AG04450 (cell line): ENCODE results near the gene IGFBP3. TPM values are rescaled to one million over a fixed set of nuclear protein-coding genes. Genes with fewer than 3 reads are reported as not detected.
"Not testable (repeated sequence)": the region's sequence is repeated elsewhere in the genome, so short reads cannot be mapped to it uniquely, and the experiment has no call there.

Experiments
- CTCF ChIA-PET: fragments of 300-600, 350-600 bp; formaldehyde crosslinking; extraction: SDS; loops from one replicate; lab custom pipeline; 2022; ENCODE audit warnings: antibody characterized with exemption, inconsistent platforms; lab: Charles Lee
- POLR2A ChIA-PET: fragments of 350-600 bp; formaldehyde crosslinking; extraction: SDS; loops from one replicate; lab custom pipeline; 2021; ENCODE audit warnings: antibody characterized with exemption, inconsistent platforms; lab: Yijun Ruan, JAX
- DNase-seq: peaks from one replicate; pipeline ENCODE4 v3.0.0-alpha.2; 2011; ENCODE audit warnings: low read depth, low spot score
- H3K27ac ChIP-seq: one replicate; pipeline ENCODE4 v1.5.1; 2012; ENCODE audit warnings: low read depth, low read length, control low read depth
- H3K27me3 ChIP-seq: one replicate; pipeline ENCODE4 v1.6.0; 2012; ENCODE audit warnings: low read length; ENCODE audit not compliant: control insufficient read depth, insufficient read depth
- H3K4me3 ChIP-seq: 2 replicates; pipeline ENCODE4 v1.5.1; 2011; ENCODE audit warnings: mild to moderate bottlenecking, low read depth, low read length, control low read depth
- H3K9me3 ChIP-seq: 2 replicates; pipeline ENCODE4 v1.5.1; 2012; ENCODE audit warnings: low read length; ENCODE audit not compliant: control insufficient read depth, insufficient read depth
- polyA plus RNA-seq: library from polyadenylated mRNA; depleted of rRNA; stranded (reverse); fragments of >200 nt; gene quantifications from 2 replicates; pipeline ENCODE4 v1.2.3, GENCODE V29; 2011
- TF ChIP-seq, protein P1 (sequence below): IDR thresholded peaks from 2 replicates; pipeline ENCODE4 v1.5.1; 2011; ENCODE audit warnings: low read depth, low read length, control low read depth, inconsistent platforms

The IGFBP3 gene
- polyA plus RNA-seq, 1 experiment, result 220 TPM

DNA sequence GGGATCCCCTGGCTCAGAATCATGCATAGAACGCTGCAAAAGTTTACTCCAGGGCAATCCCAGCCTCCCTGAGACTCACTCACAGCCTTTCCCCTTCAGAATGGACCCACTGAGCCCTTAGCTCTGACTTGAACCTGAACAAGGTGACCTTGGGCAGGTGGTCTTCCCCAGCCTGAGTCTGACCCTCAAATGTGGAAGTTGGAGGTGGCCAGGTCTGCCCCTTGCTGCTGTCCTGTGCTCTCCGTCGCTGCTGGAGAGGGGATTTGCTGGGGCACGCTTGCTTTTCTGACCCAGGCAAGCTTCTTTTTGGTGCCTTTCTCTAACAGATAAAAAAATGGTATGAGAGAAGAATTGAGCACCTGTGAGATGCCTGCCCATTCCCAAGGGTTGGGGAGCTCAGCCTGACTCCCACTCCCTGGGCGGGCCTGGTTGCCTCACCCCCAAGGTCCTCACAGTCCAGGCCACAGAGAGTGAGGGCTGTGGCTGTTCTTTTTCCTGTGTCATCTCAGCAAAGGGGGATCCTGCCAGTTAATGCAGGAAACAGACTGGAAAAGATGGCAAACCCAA is 46.6 kb upstream of the IGFBP3 start:
- H3K4me3 ChIP-seq, result no peak overlapping the region
- no peaks in the 10 kb centered on the region; the same call in 1 of the 2 replicates for H3K9me3 ChIP-seq
- DNase-seq, result no peak
- no peak overlapping the region for H3K27ac ChIP-seq
- no peaks in the 10 kb centered on the region for H3K27me3 ChIP-seq
- TF ChIP-seq, protein P1, sequence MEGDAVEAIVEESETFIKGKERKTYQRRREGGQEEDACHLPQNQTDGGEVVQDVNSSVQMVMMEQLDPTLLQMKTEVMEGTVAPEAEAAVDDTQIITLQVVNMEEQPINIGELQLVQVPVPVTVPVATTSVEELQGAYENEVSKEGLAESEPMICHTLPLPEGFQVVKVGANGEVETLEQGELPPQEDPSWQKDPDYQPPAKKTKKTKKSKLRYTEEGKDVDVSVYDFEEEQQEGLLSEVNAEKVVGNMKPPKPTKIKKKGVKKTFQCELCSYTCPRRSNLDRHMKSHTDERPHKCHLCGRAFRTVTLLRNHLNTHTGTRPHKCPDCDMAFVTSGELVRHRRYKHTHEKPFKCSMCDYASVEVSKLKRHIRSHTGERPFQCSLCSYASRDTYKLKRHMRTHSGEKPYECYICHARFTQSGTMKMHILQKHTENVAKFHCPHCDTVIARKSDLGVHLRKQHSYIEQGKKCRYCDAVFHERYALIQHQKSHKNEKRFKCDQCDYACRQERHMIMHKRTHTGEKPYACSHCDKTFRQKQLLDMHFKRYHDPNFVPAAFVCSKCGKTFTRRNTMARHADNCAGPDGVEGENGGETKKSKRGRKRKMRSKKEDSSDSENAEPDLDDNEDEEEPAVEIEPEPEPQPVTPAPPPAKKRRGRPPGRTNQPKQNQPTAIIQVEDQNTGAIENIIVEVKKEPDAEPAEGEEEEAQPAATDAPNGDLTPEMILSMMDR, result no peak
- ChIA-PET POLR2A (no interaction called here), CTCF (interaction anchor here (0.5 to 1.4 kb wide), 3 partner anchors 45 to 1298 kb away, joined by 3 to 7 read pairs (median 3); no protein-coding TSS in a partner anchor)

DNA sequence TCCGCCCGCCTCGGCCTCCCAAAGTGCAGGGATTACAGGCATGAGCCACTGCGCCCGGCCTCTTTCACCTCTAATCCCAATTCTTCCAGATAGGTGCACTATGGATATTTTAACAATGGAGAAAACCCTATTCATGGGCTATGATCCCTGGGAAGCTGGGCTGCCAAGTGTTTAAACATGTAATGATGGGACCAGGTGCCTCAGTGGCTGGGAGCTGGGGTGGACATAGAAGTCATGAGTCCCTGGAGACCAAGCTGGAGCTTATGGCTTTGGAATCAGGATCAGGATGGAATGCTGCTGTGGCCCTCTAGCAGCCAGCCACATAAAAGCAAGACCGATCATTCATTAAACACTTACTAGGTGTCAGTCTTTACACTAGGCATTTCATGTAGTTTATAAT is 41.8 kb upstream of the IGFBP3 start:
- Histone ChIP-seq H3K9me3 (no peaks in the 10 kb centered on the region), H3K4me3 (no peak overlapping the region), H3K27me3 (no peaks in the 10 kb centered on the region), H3K27ac (no peak overlapping the region)
- TF ChIP-seq, protein P1, result no peak
- DNase-seq, result no peak
- ChIA-PET CTCF (interaction anchor here (1.0 kb wide), 1 partner anchor 10 kb away, joined by 3 read pairs; no protein-coding TSS in a partner anchor), POLR2A (no interaction called here)

DNA sequence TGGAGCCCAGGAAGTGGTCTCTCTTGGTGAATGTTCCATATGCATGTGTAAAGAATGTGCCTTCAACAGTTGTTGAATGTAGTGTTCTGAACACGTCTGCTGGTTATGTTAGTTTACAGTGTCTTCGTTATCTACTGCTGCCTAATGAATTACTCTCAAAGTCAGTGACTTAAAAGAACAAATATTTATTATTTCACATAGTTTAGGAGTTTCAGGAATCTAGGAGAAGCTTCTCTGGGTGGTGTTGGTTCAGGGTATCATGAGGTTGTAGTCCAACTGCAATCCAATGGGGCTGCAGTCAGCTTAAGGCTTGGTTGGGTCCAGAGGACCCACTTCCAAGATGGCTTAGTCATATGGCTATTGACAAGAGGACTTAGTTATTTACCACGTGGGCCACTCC is 36.6 kb upstream of the IGFBP3 start:
- POLR2A ChIA-PET, result no interaction called here
- TF ChIP-seq, protein P1, result no peak

DNA sequence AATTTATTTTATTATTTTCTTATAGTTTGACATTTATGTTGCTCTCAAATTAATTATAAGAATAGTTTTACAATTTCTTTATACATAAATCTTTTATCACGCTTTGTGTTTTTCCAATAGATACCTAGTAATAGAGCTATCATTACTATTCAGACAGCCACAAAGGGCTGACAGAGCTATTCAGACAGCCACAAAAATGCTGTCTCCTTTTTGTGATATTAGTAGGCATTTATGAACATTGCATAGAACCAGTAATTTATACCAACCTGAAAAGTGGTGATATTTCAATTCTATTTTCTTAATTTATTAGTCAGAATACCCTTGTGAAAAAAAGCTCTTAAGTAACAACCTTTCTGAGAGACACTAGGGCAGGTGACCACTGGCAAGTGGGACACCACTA is 34.2 kb upstream of the IGFBP3 start:
- TF ChIP-seq, protein P1, result no peak
- no peak for DNase-seq
- CTCF ChIA-PET, result interaction anchor here (1.7 kb wide), 1 partner anchor 33 kb away, joined by 3 read pairs; no protein-coding TSS in a partner anchor
- POLR2A ChIA-PET, result no interaction called here
- H3K27me3 ChIP-seq, result no peaks in the 10 kb centered on the region
- H3K27ac ChIP-seq, result no peak overlapping the region
- H3K4me3 ChIP-seq, result no peak overlapping the region
- peaks cover 10% of the 10 kb centered on the region for H3K9me3 ChIP-seq

More for the DNA sequence above, 36.6 kb upstream of the IGFBP3 start:
- Histone ChIP-seq H3K9me3 (peaks cover 9% of the 10 kb centered on the region), H3K27ac (no peak overlapping the region), H3K4me3 (no peak overlapping the region), H3K27me3 (no peaks in the 10 kb centered on the region)
- DNase-seq, result no peak
- CTCF ChIA-PET, result no interaction called here

DNA sequence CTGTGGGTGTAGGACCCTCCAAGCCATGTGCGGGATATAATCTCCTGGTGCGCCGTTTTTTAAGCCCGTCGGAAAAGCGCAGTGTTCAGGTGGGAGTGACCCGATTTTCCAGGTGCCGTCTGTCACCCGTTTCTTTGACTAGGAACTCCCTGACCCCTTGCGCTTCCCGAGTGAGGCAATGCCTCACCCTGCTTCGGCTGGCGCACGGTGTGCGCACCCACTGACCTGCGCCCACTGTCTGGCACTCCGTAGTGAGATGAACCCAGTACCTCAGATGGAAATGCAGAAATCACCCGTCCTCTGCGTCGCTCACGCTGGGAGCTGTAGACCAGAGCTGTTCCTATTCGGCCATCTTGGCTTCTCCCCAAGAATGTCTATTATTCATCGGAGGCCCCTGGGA is 32.0 kb upstream of the IGFBP3 start:
- POLR2A ChIA-PET, DNase-seq, CTCF ChIA-PET: not testable (repeated sequence)

More for the DNA sequence above, 32.0 kb upstream of the IGFBP3 start:
- H3K27ac ChIP-seq, H3K27me3 ChIP-seq, H3K4me3 ChIP-seq: not testable (repeated sequence)
- peaks cover 10% of the 10 kb centered on the region for H3K9me3 ChIP-seq
